Stimulated activated naive CD4-positive, alpha-beta T cell treated with Interleukin-2 at 50 U/mL for 16 hours (primary cell): Measurements from ENCODE around the gene COG1.

Experiments
- DNase-seq: peaks from one replicate; lab custom pipeline; 2025; lab: John Stamatoyannopoulos, UW

Gene COG1

DNA sequence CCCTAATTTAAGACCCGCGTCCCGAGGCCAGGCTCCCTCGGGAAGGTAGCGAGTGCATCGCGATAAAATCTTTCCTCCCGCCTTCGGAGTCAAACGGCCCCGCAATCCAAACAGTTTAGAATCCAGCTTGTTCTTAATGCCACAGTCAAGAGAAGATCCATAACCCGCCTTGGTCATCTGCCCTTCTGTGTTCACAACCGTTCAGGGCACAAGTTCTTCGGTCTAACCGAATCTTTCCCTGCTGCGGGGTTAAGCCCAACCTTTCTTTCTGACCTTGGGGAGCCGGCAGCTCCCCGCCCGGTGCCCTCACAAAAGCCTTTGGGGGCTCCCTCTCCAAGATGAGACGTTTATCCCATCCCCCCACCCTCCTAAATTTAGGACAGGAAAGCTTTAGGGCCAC, 38.5 kb downstream of the COG1 start:
- no peak for DNase-seq

DNA sequence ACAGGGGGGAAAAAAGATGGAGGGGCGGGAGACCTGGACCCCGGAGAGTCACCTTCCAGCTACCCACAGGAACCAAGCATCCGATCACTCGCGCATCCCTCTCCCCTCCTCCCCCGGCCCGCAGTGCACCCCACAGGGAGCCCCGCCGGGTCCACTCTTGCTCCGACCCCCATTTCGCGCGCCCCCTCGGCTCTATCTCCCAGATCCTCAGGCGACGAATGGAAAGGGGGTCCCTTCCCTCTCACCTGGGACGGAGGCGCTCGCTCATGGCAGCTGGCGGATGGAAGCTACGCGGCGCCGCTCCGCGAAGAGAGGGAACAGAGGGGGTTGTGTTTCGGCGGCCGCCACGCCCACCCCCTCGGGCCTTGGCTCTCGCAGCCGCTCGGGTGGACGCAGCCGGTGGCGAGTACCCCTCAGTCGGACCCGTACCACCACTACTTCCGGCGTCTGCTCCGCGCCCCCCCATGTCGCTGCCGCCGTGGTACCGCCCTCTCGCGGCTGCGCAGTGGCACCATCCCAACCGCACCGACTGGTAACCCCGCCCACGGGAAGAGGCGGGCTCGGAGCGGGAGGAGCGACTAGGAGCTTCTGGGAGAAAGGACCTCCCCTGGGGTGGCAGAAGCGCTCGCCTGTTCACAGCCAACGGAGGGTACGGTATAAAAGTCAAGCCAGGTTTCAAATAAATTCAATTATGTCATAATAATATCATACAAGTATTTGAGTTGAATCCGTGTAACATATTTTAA, 39.2 kb downstream of the COG1 start:
- DNase-seq = peak; percentile 97

GRCh38 chr17:73232587-73233373, 39.9 kb downstream of the COG1 start:
- DNase-seq = peak; percentile 46

- DNase-seq = no peak
Observed at GRCh38 chr17:73234736-73235135, 41.9 kb downstream of the COG1 start.

DNA sequence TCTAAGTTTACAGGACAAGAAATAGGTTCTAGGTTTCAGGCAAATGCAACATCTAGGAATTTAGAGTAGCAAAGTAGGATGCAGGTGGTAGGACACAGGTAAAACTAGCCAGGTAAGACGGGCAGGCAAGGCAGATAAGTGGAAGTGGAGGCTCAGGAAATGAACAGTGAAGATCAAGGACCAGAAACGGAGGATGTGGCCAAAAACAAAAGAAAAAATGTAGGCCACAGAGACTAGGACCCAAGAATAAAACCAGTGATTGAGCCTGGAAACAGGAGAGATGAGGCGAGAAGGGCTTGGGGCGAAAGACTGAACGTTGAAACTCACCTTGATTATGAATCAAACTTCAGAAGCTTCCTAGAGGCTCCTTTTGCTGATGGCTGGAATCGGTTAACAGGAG, 44.9 kb downstream of the COG1 start:
- DNase-seq = no peak

GRCh38 chr17:73240561-73240960, 47.7 kb downstream of the COG1 start:
- DNase-seq = no peak

DNA sequence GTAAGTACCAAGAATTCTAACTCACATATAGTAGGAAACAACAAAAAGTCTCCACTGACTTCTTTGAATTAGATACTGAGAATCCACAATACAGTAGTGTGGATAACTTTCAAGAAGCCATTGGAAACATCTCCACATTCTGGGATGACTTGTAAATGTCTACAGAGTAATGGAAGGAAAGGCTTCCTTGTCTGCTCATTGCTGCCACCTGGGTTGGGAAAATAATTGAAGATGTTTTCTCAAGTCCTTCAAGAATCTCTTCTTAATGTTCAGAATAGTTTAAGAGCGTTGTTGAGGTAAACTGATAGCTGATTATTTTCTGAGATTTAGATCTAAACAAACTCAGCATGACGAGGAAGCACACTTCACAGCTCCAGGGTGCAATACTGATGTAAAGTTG, 54.9 kb downstream of the COG1 start:
- DNase-seq = no peak

- no peak for DNase-seq
Observed at GRCh38 chr17:73248532-73248931, 55.7 kb downstream of the COG1 start.

- DNase-seq = no peak
Observed at GRCh38 chr17:73249700-73250099, 56.8 kb downstream of the COG1 start.

DNA sequence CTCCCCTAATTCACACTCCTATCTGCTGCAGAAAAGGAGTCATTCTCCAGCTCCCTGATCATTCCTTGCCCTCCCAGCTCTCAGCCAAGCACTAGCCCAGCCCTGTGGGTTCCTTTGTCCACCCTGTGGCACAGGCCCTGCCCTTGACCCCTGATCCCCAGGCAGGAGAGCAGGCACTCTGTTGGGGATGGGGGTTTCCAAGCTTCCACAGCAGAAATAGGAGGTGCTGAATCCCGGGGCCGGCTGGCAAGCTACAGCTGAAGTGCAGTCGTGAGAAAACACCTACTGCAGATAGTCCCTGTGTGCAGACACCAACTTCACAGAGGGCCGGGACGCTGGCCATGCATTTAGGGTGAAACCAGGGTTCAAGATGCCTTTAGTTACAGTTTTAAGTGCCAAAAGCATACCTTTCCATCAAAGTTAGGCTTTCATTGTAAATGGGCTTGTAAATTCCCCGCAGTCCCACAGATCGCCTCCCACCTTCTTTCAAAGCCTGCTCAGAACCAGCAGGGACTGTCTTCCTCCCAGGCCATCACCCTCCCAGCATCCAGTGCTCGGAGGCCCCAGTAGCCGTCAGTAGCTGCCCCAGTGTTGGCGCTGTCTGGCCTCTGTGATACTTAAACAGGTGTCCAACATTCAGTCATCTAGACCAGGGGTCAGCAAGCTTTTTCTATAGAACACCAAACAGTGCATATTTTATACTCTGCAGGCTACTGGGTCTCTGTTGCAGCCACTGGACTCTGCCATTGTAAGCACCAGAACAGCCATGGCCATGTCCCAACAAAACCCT, 58.2 kb downstream of the COG1 start:
- DNase-seq = no peak

GRCh38 chr17:73251871-73252270, 59.0 kb downstream of the COG1 start:
- DNase-seq = no peak

DNA sequence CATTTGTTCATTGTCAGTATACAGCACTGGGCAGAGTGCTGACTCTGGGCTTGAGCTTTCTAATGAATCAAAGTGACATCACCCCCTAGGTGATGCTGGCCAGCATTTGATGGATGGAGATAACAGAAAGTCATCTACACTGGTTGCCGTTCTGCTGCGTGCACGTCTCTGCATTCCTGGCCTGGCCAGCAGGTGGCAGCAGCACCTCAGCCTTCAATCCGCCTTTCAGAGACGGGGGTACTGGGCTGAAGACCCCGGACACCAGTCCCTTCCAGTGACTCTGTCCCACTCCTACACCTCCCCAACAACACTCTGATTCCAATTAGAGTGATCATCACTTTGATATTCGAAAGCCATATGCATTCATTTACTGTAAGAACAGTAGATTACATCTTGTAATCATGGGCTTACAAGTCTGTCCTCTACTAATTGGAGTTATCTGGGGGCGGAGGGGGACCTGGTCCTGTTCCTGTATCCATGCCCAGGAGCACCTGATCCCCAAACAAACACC, 62.9 kb downstream of the COG1 start:
- DNase-seq = peak; percentile 21

GRCh38 chr17:73256220-73256619, 63.4 kb downstream of the COG1 start:
- DNase-seq = no peak

DNA sequence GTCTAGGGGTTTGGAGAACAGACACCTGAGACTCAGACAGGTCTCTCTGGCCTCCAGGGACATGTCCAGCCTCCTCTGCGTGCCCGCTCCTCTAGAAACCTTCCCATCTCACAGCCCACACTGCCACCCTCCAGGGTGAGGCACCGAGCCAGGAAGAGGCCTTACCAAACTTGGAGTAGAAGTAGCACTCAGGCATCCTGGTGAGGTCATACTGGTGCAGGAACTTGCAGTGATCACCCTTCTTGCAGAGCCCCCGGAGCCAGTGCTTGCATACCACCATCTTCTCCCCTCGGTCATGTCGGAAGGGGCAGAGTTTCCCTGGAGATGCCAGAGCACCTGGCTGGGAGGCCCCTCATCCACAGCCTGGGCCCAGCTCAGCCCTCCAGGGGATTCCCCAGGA, 64.7 kb downstream of the COG1 start:
- no peak for DNase-seq
